ENCODE measurements around the gene MSANTD4. TPM values are rescaled to one million over a fixed set of nuclear protein-coding genes. Genes with fewer than 3 reads are reported as not detected.

Gene MSANTD4
- total RNA-seq (2021), result 17.5 and 18.9 TPM in 2 replicates
- long read RNA-seq, full-length matches to known transcripts, result 16 of 47 reads
- long read RNA-seq, partial matches to known transcripts, result 7 of 47 reads
- long read RNA-seq, other reads (novel, unspliced or antisense), result 24 of 47 reads

GRCh38 chr11:106021967-106022794 lies at the start of gene MSANTD4:
Gene MSANTD4 (minus strand): TSS chr11:106022240. CDS start chr11:106010917, 11,323 bp downstream.
- H3K4me3 Mint-ChIP-seq, result peak within 1 kb of the TSS; percentile 91 to 97
- Histone ChIP-seq H2BK120ac (ENCODE audit: low read depth, low read length, poor library complexity, severe bottlenecking) (no peak within 1 kb of the TSS), H2AK5ac (ENCODE audit: insufficient read length, low read length) (peak within 1 kb of the TSS; percentile 13), H3K9me3 (ENCODE audit: control insufficient read depth, low read depth, low read length) (no peaks in the 10 kb centered on the region), H3K79me1 (ENCODE audit: insufficient read depth, low read depth, low read length, poor library complexity, severe bottlenecking) (peaks cover 3% of the 10 kb centered on the region), H4K5ac (ENCODE audit: insufficient read length, low read depth, low read length) (no peak within 1 kb of the TSS), H3K4me2 (ENCODE audit: insufficient read depth, insufficient read length, low read length) (peak within 1 kb of the TSS; percentile 64), H3K56ac (ENCODE audit: insufficient read length, low read depth, low read length) (no peak within 1 kb of the TSS), H3K27me3 (ENCODE audit: insufficient read depth, low read length) (no peaks in the 10 kb centered on the region), H2BK15ac (ENCODE audit: low read depth, low read length) (0 out of 2 replicates have a peak within 1 kb of the TSS, but pooled peaks have one; percentile 38), H4K91ac (ENCODE audit: insufficient read length, low read depth, low read length) (no peak within 1 kb of the TSS), H3K4ac (ENCODE audit: low read depth, low read length) (no peak within 1 kb of the TSS), H3K14ac (ENCODE audit: insufficient read depth, low read length) (peak within 1 kb of the TSS; percentile 94), H3K23me2 (ENCODE audit: insufficient read length, low read depth, low read length, poor library complexity, severe bottlenecking) (peaks cover 3% of the 10 kb centered on the region), H3K9ac (ENCODE audit: extremely low read depth, insufficient read length, low read length) (peak within 1 kb of the TSS; percentile 88), H2BK20ac (ENCODE audit: low read depth, low read length, poor library complexity, severe bottlenecking) (no peak within 1 kb of the TSS), H2BK12ac (ENCODE audit: insufficient read length, low read depth, low read length) (no peak within 1 kb of the TSS), H4K8ac (replicated peaks; ENCODE audit: insufficient read length, low read depth, low read length) (no peak within 1 kb of the TSS), H3K18ac (ENCODE audit: insufficient read length, low read depth, low read length) (peak within 1 kb of the TSS; percentile 81), H3K79me2 (ENCODE audit: insufficient read depth, low read length) (peaks cover 9% of the 10 kb centered on the region; the same call in 1 of the 2 replicates), H3K4me1 (ENCODE audit: insufficient read depth, low read length) (no peaks in the 10 kb centered on the region), H2AFZ (ENCODE audit: low read length) (peak within 1 kb of the TSS; percentile 78), H3K27ac (ENCODE audit: insufficient read length, low read depth, low read length) (peak within 1 kb of the TSS; percentile 21), H2BK5ac (ENCODE audit: insufficient read length, low read length) (no peak within 1 kb of the TSS), H3T11ph (ENCODE audit: low read length) (no peak within 1 kb of the TSS), H3K23ac (ENCODE audit: insufficient read length, low read depth, low read length) (no peak within 1 kb of the TSS), H4K20me1 (ENCODE audit: control insufficient read depth, insufficient read depth, insufficient read length) (no peaks in the 10 kb centered on the region)
- TF ChIP-seq CTCF (conservative IDR thresholded peaks at IDR 0.05), result no peak
- DNase-seq, result peak; percentile 99
- no CpG with 5 or more reads among the region's 48 CpGs for WGBS (ENCODE audit: extremely low coverage, insufficient read length, low lambda C conversion rate)
- H3K9me3 Mint-ChIP-seq, result peaks cover 0 to 2% of the 10 kb centered on the region in 2 experiments; a peak in 2 of 5 replicates
- no peaks in the 10 kb centered on the region for H3K27me3 Mint-ChIP-seq (ENCODE audit: low read depth)
- H3K27ac Mint-ChIP-seq, result peak within 1 kb of the TSS; percentile 87 to 96 (median 93)
- H3K36me3 Mint-ChIP-seq (ENCODE audit: insufficient read depth in 1 of 3, low read depth in 3 of 3), result peaks cover 2 to 5% (median 4%) of the 10 kb centered on the region in 3 experiments; a peak in 4 of 7 replicates
- peaks cover 32 to 34% of the 10 kb centered on the region in 2 experiments for H3K4me1 Mint-ChIP-seq

Data from H9 (cell line).